ENCODE data around the gene ZBTB37. TPM values are rescaled to one million over a fixed set of nuclear protein-coding genes. Genes with fewer than 3 reads are reported as not detected.

Gene ZBTB37
- total and polyA plus RNA-seq, 4 donors, result 0.67 to 6.1 (median 3.3) TPM

DNA sequence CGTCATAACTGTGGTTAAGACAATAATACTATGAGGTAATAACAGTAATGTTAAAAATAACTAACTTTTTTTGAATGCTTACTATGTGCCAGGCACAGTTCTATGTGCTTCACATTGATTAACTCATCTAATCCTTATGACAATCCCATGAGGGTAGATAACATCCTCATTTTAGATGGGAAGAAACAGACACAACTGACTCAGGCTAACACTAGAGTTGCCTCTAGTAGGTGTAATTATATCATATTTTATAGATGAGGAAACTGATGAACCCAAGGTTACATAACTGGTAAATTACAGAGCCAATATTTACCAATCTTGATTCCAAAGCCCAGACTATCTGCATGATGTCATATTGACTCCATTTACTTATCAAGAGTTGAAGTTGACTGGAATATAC lies 25.4 kb downstream of the ZBTB37 start:
- H3K27me3 ChIP-seq (ENCODE audit: control insufficient read depth in 4 of 4, insufficient read depth in 4 of 4, low read length in 3 of 4), result no peaks in the 10 kb centered on the region
- no peaks in the 10 kb centered on the region for H3K4me1 ChIP-seq (ENCODE audit: control insufficient read depth in 4 of 4, insufficient read depth in 4 of 4, low read length in 3 of 4)
- 96% methylated on average over 1 of the region's 1 CpG for WGBS
- no peak for DNase-seq (ENCODE audit: low spot score)
- H3K9me3 ChIP-seq (ENCODE audit: control insufficient read depth in 4 of 4, low read length in 3 of 4), result no peaks in the 10 kb centered on the region
- no peak overlapping the region for H3K9ac ChIP-seq (ENCODE audit: low read depth in 1 of 2, low read length in 2 of 2)
- H3K4me3 ChIP-seq (ENCODE audit: low read depth in 1 of 3, low read length in 3 of 3), result no peak overlapping the region
- H3K36me3 ChIP-seq (ENCODE audit: control insufficient read depth in 4 of 4, insufficient read depth in 3 of 4, low read depth in 1 of 4, low read length in 3 of 4), result peaks cover 0 to 17% (median 1%) of the 10 kb centered on the region in 4 donors
- no peak overlapping the region for H3K27ac ChIP-seq (ENCODE audit: low read depth in 1 of 2, low read length in 2 of 2)
- TF ChIP-seq ATF3 (IDR thresholded peaks at IDR 0.05) (no peak), MAX (IDR thresholded peaks at IDR 0.05) (no peak), GABPA (IDR thresholded peaks at IDR 0.05 in 1 of 2, conservative IDR thresholded peaks at IDR 0.05 in 1 of 2) (no peak), RXRA (IDR thresholded peaks at IDR 0.05) (no peak), JUND (IDR thresholded peaks at IDR 0.05) (no peak), YY1 (IDR thresholded peaks at IDR 0.05) (no peak)

- H3K4me3 ChIP-seq (ENCODE audit: low read depth in 1 of 3, low read length in 3 of 3), result no peak overlapping the region
- no peak overlapping the region for H3K27ac ChIP-seq (ENCODE audit: low read depth in 1 of 2, low read length in 2 of 2)
- DNase-seq (ENCODE audit: low spot score), result no peak
- WGBS, result 87% methylated on average over 3 of the region's 3 CpGs
- no peaks in the 10 kb centered on the region for H3K9me3 ChIP-seq (ENCODE audit: control insufficient read depth in 4 of 4, low read length in 3 of 4)
- H3K4me1 ChIP-seq (ENCODE audit: control insufficient read depth in 4 of 4, insufficient read depth in 4 of 4, low read length in 3 of 4), result no peaks in the 10 kb centered on the region
- H3K27me3 ChIP-seq (ENCODE audit: control insufficient read depth in 4 of 4, insufficient read depth in 4 of 4, low read length in 3 of 4), result no peaks in the 10 kb centered on the region
- TF ChIP-seq FOXA2 (IDR thresholded peaks at IDR 0.05) (no peak), RAD21 (IDR thresholded peaks at IDR 0.05) (no peak), SP1 (IDR thresholded peaks at IDR 0.05) (no peak), ATF3 (IDR thresholded peaks at IDR 0.05) (no peak), EGR1 (IDR thresholded peaks at IDR 0.05; ENCODE audit: low read depth in 2 of 2) (no peak), RXRA (IDR thresholded peaks at IDR 0.05) (no peak), NR2F2 (IDR thresholded peaks at IDR 0.05) (no peak), GABPA (IDR thresholded peaks at IDR 0.05 in 1 of 2, conservative IDR thresholded peaks at IDR 0.05 in 1 of 2) (no peak), TAF1 (conservative IDR thresholded peaks at IDR 0.05) (no peak), MAX (IDR thresholded peaks at IDR 0.05) (no peak), HNF4A (conservative IDR thresholded peaks at IDR 0.05) (no peak), HNF4G (IDR thresholded peaks at IDR 0.05) (no peak), YY1 (IDR thresholded peaks at IDR 0.05) (no peak), FOXA1 (IDR thresholded peaks at IDR 0.05) (no peak), JUND (IDR thresholded peaks at IDR 0.05) (no peak)
- TF ChIP-seq, protein P1, sequence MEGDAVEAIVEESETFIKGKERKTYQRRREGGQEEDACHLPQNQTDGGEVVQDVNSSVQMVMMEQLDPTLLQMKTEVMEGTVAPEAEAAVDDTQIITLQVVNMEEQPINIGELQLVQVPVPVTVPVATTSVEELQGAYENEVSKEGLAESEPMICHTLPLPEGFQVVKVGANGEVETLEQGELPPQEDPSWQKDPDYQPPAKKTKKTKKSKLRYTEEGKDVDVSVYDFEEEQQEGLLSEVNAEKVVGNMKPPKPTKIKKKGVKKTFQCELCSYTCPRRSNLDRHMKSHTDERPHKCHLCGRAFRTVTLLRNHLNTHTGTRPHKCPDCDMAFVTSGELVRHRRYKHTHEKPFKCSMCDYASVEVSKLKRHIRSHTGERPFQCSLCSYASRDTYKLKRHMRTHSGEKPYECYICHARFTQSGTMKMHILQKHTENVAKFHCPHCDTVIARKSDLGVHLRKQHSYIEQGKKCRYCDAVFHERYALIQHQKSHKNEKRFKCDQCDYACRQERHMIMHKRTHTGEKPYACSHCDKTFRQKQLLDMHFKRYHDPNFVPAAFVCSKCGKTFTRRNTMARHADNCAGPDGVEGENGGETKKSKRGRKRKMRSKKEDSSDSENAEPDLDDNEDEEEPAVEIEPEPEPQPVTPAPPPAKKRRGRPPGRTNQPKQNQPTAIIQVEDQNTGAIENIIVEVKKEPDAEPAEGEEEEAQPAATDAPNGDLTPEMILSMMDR (IDR thresholded peaks at IDR 0.05; ENCODE audit: low read depth, low read length, missing input control), result no peak
- TF ChIP-seq, protein P2, sequence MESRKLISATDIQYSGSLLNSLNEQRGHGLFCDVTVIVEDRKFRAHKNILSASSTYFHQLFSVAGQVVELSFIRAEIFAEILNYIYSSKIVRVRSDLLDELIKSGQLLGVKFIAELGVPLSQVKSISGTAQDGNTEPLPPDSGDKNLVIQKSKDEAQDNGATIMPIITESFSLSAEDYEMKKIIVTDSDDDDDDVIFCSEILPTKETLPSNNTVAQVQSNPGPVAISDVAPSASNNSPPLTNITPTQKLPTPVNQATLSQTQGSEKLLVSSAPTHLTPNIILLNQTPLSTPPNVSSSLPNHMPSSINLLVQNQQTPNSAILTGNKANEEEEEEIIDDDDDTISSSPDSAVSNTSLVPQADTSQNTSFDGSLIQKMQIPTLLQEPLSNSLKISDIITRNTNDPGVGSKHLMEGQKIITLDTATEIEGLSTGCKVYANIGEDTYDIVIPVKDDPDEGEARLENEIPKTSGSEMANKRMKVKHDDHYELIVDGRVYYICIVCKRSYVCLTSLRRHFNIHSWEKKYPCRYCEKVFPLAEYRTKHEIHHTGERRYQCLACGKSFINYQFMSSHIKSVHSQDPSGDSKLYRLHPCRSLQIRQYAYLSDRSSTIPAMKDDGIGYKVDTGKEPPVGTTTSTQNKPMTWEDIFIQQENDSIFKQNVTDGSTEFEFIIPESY (IDR thresholded peaks at IDR 0.05), result no peak
- TF ChIP-seq, protein P3, sequence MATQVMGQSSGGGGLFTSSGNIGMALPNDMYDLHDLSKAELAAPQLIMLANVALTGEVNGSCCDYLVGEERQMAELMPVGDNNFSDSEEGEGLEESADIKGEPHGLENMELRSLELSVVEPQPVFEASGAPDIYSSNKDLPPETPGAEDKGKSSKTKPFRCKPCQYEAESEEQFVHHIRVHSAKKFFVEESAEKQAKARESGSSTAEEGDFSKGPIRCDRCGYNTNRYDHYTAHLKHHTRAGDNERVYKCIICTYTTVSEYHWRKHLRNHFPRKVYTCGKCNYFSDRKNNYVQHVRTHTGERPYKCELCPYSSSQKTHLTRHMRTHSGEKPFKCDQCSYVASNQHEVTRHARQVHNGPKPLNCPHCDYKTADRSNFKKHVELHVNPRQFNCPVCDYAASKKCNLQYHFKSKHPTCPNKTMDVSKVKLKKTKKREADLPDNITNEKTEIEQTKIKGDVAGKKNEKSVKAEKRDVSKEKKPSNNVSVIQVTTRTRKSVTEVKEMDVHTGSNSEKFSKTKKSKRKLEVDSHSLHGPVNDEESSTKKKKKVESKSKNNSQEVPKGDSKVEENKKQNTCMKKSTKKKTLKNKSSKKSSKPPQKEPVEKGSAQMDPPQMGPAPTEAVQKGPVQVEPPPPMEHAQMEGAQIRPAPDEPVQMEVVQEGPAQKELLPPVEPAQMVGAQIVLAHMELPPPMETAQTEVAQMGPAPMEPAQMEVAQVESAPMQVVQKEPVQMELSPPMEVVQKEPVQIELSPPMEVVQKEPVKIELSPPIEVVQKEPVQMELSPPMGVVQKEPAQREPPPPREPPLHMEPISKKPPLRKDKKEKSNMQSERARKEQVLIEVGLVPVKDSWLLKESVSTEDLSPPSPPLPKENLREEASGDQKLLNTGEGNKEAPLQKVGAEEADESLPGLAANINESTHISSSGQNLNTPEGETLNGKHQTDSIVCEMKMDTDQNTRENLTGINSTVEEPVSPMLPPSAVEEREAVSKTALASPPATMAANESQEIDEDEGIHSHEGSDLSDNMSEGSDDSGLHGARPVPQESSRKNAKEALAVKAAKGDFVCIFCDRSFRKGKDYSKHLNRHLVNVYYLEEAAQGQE (IDR thresholded peaks at IDR 0.05), result no peak
- no peak overlapping the region for H3K9ac ChIP-seq (ENCODE audit: low read depth in 1 of 2, low read length in 2 of 2)
- H3K36me3 ChIP-seq (ENCODE audit: control insufficient read depth in 4 of 4, insufficient read depth in 3 of 4, low read depth in 1 of 4, low read length in 3 of 4), result peaks cover 0 to 17% (median 1%) of the 10 kb centered on the region in 4 donors
Observed at GRCh38 chr1:173894189-173894588, 26.0 kb downstream of the ZBTB37 start.
